A673 (cell line): Measurements from ENCODE around the gene WDR45B. TPM values are rescaled to one million over a fixed set of nuclear protein-coding genes. Genes with fewer than 3 reads are reported as not detected.

Experiments
- BruUV-seq: library from RNA; stranded (reverse); fragments of 400-500 nt; replicated peaks from 2 replicates; lab custom pipeline; 2021; lab: Mats Ljungman, UMichigan
- CTCF ChIA-PET: fragments of 300-600 bp; sonication (Branson Sonifier 250); formaldehyde crosslinking; loops from one replicate; lab custom pipeline; 2022; ENCODE audit warnings: antibody characterized with exemption; lab: Charles Lee
- POLR2A ChIA-PET: fragments of 300-600 bp; sonication (Branson Sonifier 250); formaldehyde crosslinking; loops from one replicate; lab custom pipeline; 2022; ENCODE audit warnings: antibody characterized with exemption; ENCODE audit not compliant: low non-redundant PET; lab: Charles Lee
- DNase-seq: peaks from one replicate; pipeline ENCODE4 v3.0.0-alpha.2; 2015; ENCODE audit warnings: low spot score
- H3K27ac ChIP-seq: fragments of 200-600 bp; sonication (generic); 2 replicates; pipeline ENCODE4 v1.5.1; 2016; ENCODE audit warnings: mixed run types, low read depth, mild to moderate bottlenecking, mixed read lengths, antibody characterized with exemption, low read length; ENCODE audit not compliant: poor library complexity, severe bottlenecking
- H3K27me3 ChIP-seq: fragments of 200-600 bp; sonication (generic); replicated peaks from 2 replicates; pipeline ENCODE4 v1.6.1; 2017; ENCODE audit warnings: mixed run types, low read depth, mild to moderate bottlenecking, mixed read lengths, antibody characterized with exemption, low read length; ENCODE audit not compliant: insufficient read depth, poor library complexity
- H3K36me3 ChIP-seq: fragments of 200-600 bp; sonication (generic); 2 replicates; pipeline ENCODE4 v1.6.1; 2016; ENCODE audit warnings: mixed run types, mild to moderate bottlenecking, mixed read lengths, antibody characterized with exemption, low read length; ENCODE audit not compliant: insufficient read depth, poor library complexity, severe bottlenecking
- H3K4me1 ChIP-seq: fragments of 200-600 bp; sonication (generic); 2 replicates; pipeline ENCODE4 v1.6.1; 2017; ENCODE audit warnings: mixed run types, mild to moderate bottlenecking, mixed read lengths, antibody characterized with exemption, low read length; ENCODE audit not compliant: insufficient read depth, poor library complexity, severe bottlenecking
- H3K4me3 ChIP-seq: fragments of 200-600 bp; sonication (generic); 2 replicates; pipeline ENCODE4 v1.5.1; 2016; ENCODE audit warnings: low read depth, mixed run types, mild to moderate bottlenecking, mixed read lengths, low read length; ENCODE audit not compliant: poor library complexity, severe bottlenecking
- H3K9me3 ChIP-seq: fragments of 200-600 bp; sonication (generic); 2 replicates; pipeline ENCODE4 v1.6.1; 2016; ENCODE audit warnings: mixed run types, low read depth, mild to moderate bottlenecking, mixed read lengths, antibody characterized with exemption, low read length; ENCODE audit not compliant: poor library complexity, severe bottlenecking
- EZH2 ChIP-seq: fragments of 200-600 bp; sonication (generic); IDR thresholded peaks from 2 replicates; pipeline ENCODE4 v1.6.1; 2017; ENCODE audit warnings: borderline replicate concordance, low read depth, mild to moderate bottlenecking, mixed read lengths, antibody characterized with exemption, low read length; ENCODE audit not compliant: poor library complexity, severe bottlenecking
- intact Hi-C: fragments of 100-400 bp; cut with micrococcal nuclease; formaldehyde crosslinking; loops from one replicate; pipeline ENCODE4 v1.10.0; 2022; ENCODE audit not compliant: unreplicated experiment
- total RNA-seq: library from RNA; stranded (reverse); gene quantifications from 2 replicates; pipeline ENCODE4 v1.2.3, GENCODE V29; 2021
- TF ChIP-seq, protein P1 (sequence below): fragments of 300-800, 200-600 bp; sonication (generic); conservative IDR thresholded peaks from 2 replicates; pipeline ENCODE4 v1.5.1; 2017; ENCODE audit warnings: low read depth, mild to moderate bottlenecking, antibody characterized with exemption, low read length, moderate library complexity, mixed read lengths

Gene WDR45B
- total RNA-seq, 1 experiment from 2014 or later, result 73.0 TPM

- no peak overlapping the region for H3K4me3 ChIP-seq
- H3K9me3 ChIP-seq, result no peaks in the 10 kb centered on the region
- no peak for DNase-seq
- TF ChIP-seq, protein P1, sequence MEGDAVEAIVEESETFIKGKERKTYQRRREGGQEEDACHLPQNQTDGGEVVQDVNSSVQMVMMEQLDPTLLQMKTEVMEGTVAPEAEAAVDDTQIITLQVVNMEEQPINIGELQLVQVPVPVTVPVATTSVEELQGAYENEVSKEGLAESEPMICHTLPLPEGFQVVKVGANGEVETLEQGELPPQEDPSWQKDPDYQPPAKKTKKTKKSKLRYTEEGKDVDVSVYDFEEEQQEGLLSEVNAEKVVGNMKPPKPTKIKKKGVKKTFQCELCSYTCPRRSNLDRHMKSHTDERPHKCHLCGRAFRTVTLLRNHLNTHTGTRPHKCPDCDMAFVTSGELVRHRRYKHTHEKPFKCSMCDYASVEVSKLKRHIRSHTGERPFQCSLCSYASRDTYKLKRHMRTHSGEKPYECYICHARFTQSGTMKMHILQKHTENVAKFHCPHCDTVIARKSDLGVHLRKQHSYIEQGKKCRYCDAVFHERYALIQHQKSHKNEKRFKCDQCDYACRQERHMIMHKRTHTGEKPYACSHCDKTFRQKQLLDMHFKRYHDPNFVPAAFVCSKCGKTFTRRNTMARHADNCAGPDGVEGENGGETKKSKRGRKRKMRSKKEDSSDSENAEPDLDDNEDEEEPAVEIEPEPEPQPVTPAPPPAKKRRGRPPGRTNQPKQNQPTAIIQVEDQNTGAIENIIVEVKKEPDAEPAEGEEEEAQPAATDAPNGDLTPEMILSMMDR, result no peak
- TF ChIP-seq EZH2, result no peak
- BruUV-seq, result no TSS peak
- intact Hi-C loops, result no loop called here
- ChIA-PET POLR2A (no interaction called here), CTCF (no interaction called here)
- no peaks in the 10 kb centered on the region for H3K36me3 ChIP-seq
- no peak overlapping the region for H3K27ac ChIP-seq
- no peaks in the 10 kb centered on the region for H3K27me3 ChIP-seq
- H3K4me1 ChIP-seq, result peaks cover 3% of the 10 kb centered on the region
Measured at GRCh38 chr17:82689077-82689476, 40.8 kb upstream of the WDR45B start.

DNA sequence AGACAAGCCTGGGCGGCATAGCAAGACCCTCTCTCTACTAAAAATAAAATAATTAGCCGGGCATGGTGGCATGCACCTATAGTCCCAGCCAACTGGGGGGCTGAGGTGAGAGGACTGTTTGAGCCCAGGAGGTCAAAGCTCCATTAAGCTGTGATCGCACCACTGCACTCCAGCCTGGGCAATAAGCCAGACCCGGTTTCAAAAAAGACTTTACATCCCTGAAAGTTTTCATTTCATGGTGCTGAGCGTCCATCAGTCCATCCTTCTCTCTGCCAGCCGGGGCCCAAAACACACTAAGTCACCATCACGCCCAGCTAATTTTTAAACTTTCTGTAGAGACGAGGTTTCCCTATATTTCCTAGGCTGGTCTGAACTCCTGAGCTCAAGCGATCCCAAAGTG is 39.6 kb upstream of the WDR45B start:
- DNase-seq, result no peak
- Histone ChIP-seq H3K27me3 (no peaks in the 10 kb centered on the region), H3K36me3 (no peaks in the 10 kb centered on the region), H3K4me3 (no peak overlapping the region), H3K27ac (no peak overlapping the region), H3K4me1 (peaks cover 3% of the 10 kb centered on the region), H3K9me3 (no peaks in the 10 kb centered on the region)
- TF ChIP-seq, protein P1, result no peak
- TF ChIP-seq EZH2, result no peak
- intact Hi-C loops, result no loop called here
- ChIA-PET CTCF (no interaction called here), POLR2A (interaction anchor here (0.6 kb wide), 1 partner anchor 489 kb away, joined by 5 read pairs; no protein-coding TSS in a partner anchor)
- BruUV-seq, result no TSS peak

GRCh38 chr17:82687375-82687861 is 39.2 kb upstream of the WDR45B start:
- no peaks in the 10 kb centered on the region for H3K36me3 ChIP-seq
- peaks cover 3% of the 10 kb centered on the region for H3K4me1 ChIP-seq
- H3K9me3 ChIP-seq, result no peaks in the 10 kb centered on the region
- intact Hi-C loops, result no loop called here
- H3K27ac ChIP-seq, result no peak overlapping the region
- ChIA-PET POLR2A (interaction anchor here (0.6 kb wide), 1 partner anchor 488 kb away, joined by 5 read pairs; no protein-coding TSS in a partner anchor), CTCF (no interaction called here)
- BruUV-seq, result no TSS peak
- DNase-seq, result no peak
- no peak for TF ChIP-seq EZH2
- TF ChIP-seq, protein P1, result no peak
- H3K27me3 ChIP-seq, result no peaks in the 10 kb centered on the region
- H3K4me3 ChIP-seq, result no peak overlapping the region
